Measurements from ENCODE around the gene PRRT1.
"Not testable (repeated sequence)": the region's sequence is repeated elsewhere in the genome, so short reads cannot be mapped to it uniquely, and the experiment has no call there.

PRRT1 gene

GRCh38 chr6:32151863-32152768, at the start of gene PRRT1:
Gene PRRT1 (minus strand): TSS chr6:32151939. CDS start chr6:32151827, 112 bp downstream.
- peaks cover 17% of the 10 kb centered on the region for H3K4me1 ChIP-seq (ENCODE audit: control insufficient read depth, insufficient read depth, low read length)
- peaks cover 2% of the 10 kb centered on the region for H3K27me3 ChIP-seq (ENCODE audit: control insufficient read depth, insufficient read depth, low read length)
- no peak within 1 kb of the TSS for H3K9ac ChIP-seq (ENCODE audit: low read length)
- H3K4me3 ChIP-seq (ENCODE audit: low read length), result peak within 1 kb of the TSS; percentile 88
- peaks cover 2% of the 10 kb centered on the region for H3K36me3 ChIP-seq (ENCODE audit: control insufficient read depth, insufficient read depth, low read length)
- H3K27ac ChIP-seq (ENCODE audit: low read depth, low read length), result peak within 1 kb of the TSS; percentile 91

GRCh38 chr6:32200711-32201475, 49.2 kb upstream of the PRRT1 start:
- H3K36me3 ChIP-seq (ENCODE audit: control insufficient read depth, insufficient read depth, low read length), result no peaks in the 10 kb centered on the region
- H3K27ac ChIP-seq (ENCODE audit: low read depth, low read length), result no peak overlapping the region
- no peak overlapping the region for H3K4me3 ChIP-seq (ENCODE audit: low read length)
- H3K27me3 ChIP-seq (ENCODE audit: control insufficient read depth, insufficient read depth, low read length), result peaks cover 3% of the 10 kb centered on the region
- peaks cover 4% of the 10 kb centered on the region for H3K4me1 ChIP-seq (ENCODE audit: control insufficient read depth, insufficient read depth, low read length)
- no peak overlapping the region for H3K9ac ChIP-seq (ENCODE audit: low read length)

- Histone ChIP-seq H3K4me1 (ENCODE audit: control insufficient read depth, insufficient read depth, low read length) (peaks cover 11% of the 10 kb centered on the region), H3K9ac (ENCODE audit: low read length) (no peak overlapping the region)
Measured at GRCh38 chr6:32198866-32199265, 47.1 kb upstream of the PRRT1 start.

GRCh38 chr6:32198345-32198696, 46.6 kb upstream of the PRRT1 start:
- H3K27me3 ChIP-seq (ENCODE audit: control insufficient read depth, insufficient read depth, low read length), result peaks cover 3% of the 10 kb centered on the region
- no peak overlapping the region for H3K27ac ChIP-seq (ENCODE audit: low read depth, low read length)
- no peak overlapping the region for H3K4me3 ChIP-seq (ENCODE audit: low read length)
- H3K9ac ChIP-seq (ENCODE audit: low read length), result no peak overlapping the region
- peaks cover 11% of the 10 kb centered on the region for H3K4me1 ChIP-seq (ENCODE audit: control insufficient read depth, insufficient read depth, low read length)
- H3K36me3 ChIP-seq (ENCODE audit: control insufficient read depth, insufficient read depth, low read length), result no peaks in the 10 kb centered on the region

More at GRCh38 chr6:32198866-32199265, 47.1 kb upstream of the PRRT1 start:
- Histone ChIP-seq H3K36me3 (ENCODE audit: control insufficient read depth, insufficient read depth, low read length) (no peaks in the 10 kb centered on the region), H3K27me3 (ENCODE audit: control insufficient read depth, insufficient read depth, low read length) (peaks cover 3% of the 10 kb centered on the region), H3K4me3 (ENCODE audit: low read length) (no peak overlapping the region), H3K27ac (ENCODE audit: low read depth, low read length) (no peak overlapping the region)

GRCh38 chr6:32196682-32197616, 45.2 kb upstream of the PRRT1 start:
- H3K4me1 ChIP-seq (ENCODE audit: control insufficient read depth, insufficient read depth, low read length), result peaks cover 11% of the 10 kb centered on the region
- H3K36me3 ChIP-seq (ENCODE audit: control insufficient read depth, insufficient read depth, low read length), result no peaks in the 10 kb centered on the region

GRCh38 chr6:32195902-32196681, 44.4 kb upstream of the PRRT1 start:
- no peaks in the 10 kb centered on the region for H3K36me3 ChIP-seq (ENCODE audit: control insufficient read depth, insufficient read depth, low read length)
- H3K4me1 ChIP-seq (ENCODE audit: control insufficient read depth, insufficient read depth, low read length), result peaks cover 11% of the 10 kb centered on the region
- peak overlapping the region; percentile 100 for H3K9ac ChIP-seq (ENCODE audit: low read length)
- peaks cover 1% of the 10 kb centered on the region for H3K27me3 ChIP-seq (ENCODE audit: control insufficient read depth, insufficient read depth, low read length)
- peak overlapping the region; percentile 99 for H3K27ac ChIP-seq (ENCODE audit: low read depth, low read length)
- H3K4me3 ChIP-seq (ENCODE audit: low read length), result peak overlapping the region; percentile 96

More at GRCh38 chr6:32196682-32197616, 45.2 kb upstream of the PRRT1 start:
- Histone ChIP-seq H3K4me3 (ENCODE audit: low read length) (peak overlapping the region; percentile 96), H3K9ac (ENCODE audit: low read length) (peak overlapping the region; percentile 100), H3K27me3 (ENCODE audit: control insufficient read depth, insufficient read depth, low read length) (peaks cover 3% of the 10 kb centered on the region), H3K27ac (ENCODE audit: low read depth, low read length) (peak overlapping the region; percentile 99)

GRCh38 chr6:32195652-32195901, 43.8 kb upstream of the PRRT1 start:
- H3K27me3 ChIP-seq (ENCODE audit: control insufficient read depth, insufficient read depth, low read length), result no peaks in the 10 kb centered on the region
- H3K4me3 ChIP-seq (ENCODE audit: low read length), result no peak overlapping the region
- peaks cover 15% of the 10 kb centered on the region for H3K4me1 ChIP-seq (ENCODE audit: control insufficient read depth, insufficient read depth, low read length)
- H3K36me3 ChIP-seq (ENCODE audit: control insufficient read depth, insufficient read depth, low read length), result no peaks in the 10 kb centered on the region
- peak overlapping the region; percentile 99 for H3K27ac ChIP-seq (ENCODE audit: low read depth, low read length)
- no peak overlapping the region for H3K9ac ChIP-seq (ENCODE audit: low read length)

GRCh38 chr6:32194825-32195651, 43.3 kb upstream of the PRRT1 start:
- Histone ChIP-seq H3K36me3 (ENCODE audit: control insufficient read depth, insufficient read depth, low read length) (no peaks in the 10 kb centered on the region), H3K4me3 (ENCODE audit: low read length) (peak overlapping the region; percentile 48), H3K27me3 (ENCODE audit: control insufficient read depth, insufficient read depth, low read length) (no peaks in the 10 kb centered on the region), H3K27ac (ENCODE audit: low read depth, low read length) (peak overlapping the region; percentile 93), H3K9ac (ENCODE audit: low read length) (no peak overlapping the region), H3K4me1 (ENCODE audit: control insufficient read depth, insufficient read depth, low read length) (peaks cover 15% of the 10 kb centered on the region)

- H3K4me3 ChIP-seq (ENCODE audit: low read length), result no peak overlapping the region
- H3K27ac ChIP-seq (ENCODE audit: low read depth, low read length), result peak overlapping the region; percentile 93
- H3K4me1 ChIP-seq (ENCODE audit: control insufficient read depth, insufficient read depth, low read length), result peaks cover 15% of the 10 kb centered on the region
- H3K36me3 ChIP-seq (ENCODE audit: control insufficient read depth, insufficient read depth, low read length), result no peaks in the 10 kb centered on the region
- H3K9ac ChIP-seq (ENCODE audit: low read length), result no peak overlapping the region
- no peaks in the 10 kb centered on the region for H3K27me3 ChIP-seq (ENCODE audit: control insufficient read depth, insufficient read depth, low read length)
Measured at GRCh38 chr6:32194388-32194787, 42.6 kb upstream of the PRRT1 start.

- not testable (repeated sequence) for H3K4me3 ChIP-seq (ENCODE audit: low read length); H3K9ac ChIP-seq (ENCODE audit: low read length); H3K36me3 ChIP-seq (ENCODE audit: control insufficient read depth, insufficient read depth, low read length); H3K27me3 ChIP-seq (ENCODE audit: control insufficient read depth, insufficient read depth, low read length); H3K27ac ChIP-seq (ENCODE audit: low read depth, low read length)
- H3K4me1 ChIP-seq (ENCODE audit: control insufficient read depth, insufficient read depth, low read length), result peaks cover 17% of the 10 kb centered on the region
Measured at GRCh38 chr6:32193096-32193495, 41.4 kb upstream of the PRRT1 start.

GRCh38 chr6:32192608-32193039, 40.9 kb upstream of the PRRT1 start, which contains the start of gene GPSM3:
Gene GPSM3 (minus strand): TSS chr6:32192643. CDS start chr6:32192513, 130 bp downstream.
- H3K9ac ChIP-seq (ENCODE audit: low read length), result peak within 1 kb of the TSS; percentile 71
- H3K4me3 ChIP-seq (ENCODE audit: low read length), result peak within 1 kb of the TSS; percentile 82
- peaks cover 2% of the 10 kb centered on the region for H3K36me3 ChIP-seq (ENCODE audit: control insufficient read depth, insufficient read depth, low read length)
- peaks cover 17% of the 10 kb centered on the region for H3K4me1 ChIP-seq (ENCODE audit: control insufficient read depth, insufficient read depth, low read length)
- H3K27ac ChIP-seq (ENCODE audit: low read depth, low read length), result peak within 1 kb of the TSS; percentile 59
- H3K27me3 ChIP-seq (ENCODE audit: control insufficient read depth, insufficient read depth, low read length), result no peaks in the 10 kb centered on the region
